HG03280 (cell line): ENCODE measurements around the gene TOLLIP.

Experiments used
- ATAC-seq: cut with Tn5 transposase; IDR thresholded peaks from one replicate; pipeline ENCODE4 v1.9.1; 2021; ENCODE audit warnings: mild to moderate bottlenecking, moderate library complexity; ENCODE audit not compliant: unreplicated experiment

TOLLIP gene

DNA sequence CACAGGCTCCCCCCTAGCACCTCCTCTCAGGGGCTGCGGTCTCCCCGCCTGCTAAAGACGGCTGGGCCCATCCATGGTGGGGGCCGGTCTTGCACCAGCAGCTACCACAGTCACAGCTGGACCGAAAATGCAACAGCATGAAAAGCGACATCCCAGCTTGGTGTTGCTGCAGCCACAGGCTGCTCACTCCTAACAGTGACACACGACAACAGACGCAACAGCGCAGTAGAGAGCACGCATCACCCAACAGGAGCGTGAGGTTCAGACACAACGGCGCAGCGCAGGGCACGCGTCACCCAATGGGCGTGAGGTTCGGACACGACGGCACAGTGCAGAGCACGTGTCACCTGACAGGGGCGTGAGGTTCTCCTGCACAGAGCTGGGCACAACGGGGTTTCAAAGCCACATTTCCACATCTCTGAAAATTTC lies 24.1 kb downstream of the TOLLIP start:
- no peak for ATAC-seq

- no peak for ATAC-seq
Measured at GRCh38 chr11:1283906-1284305, 25.5 kb downstream of the TOLLIP start.

DNA sequence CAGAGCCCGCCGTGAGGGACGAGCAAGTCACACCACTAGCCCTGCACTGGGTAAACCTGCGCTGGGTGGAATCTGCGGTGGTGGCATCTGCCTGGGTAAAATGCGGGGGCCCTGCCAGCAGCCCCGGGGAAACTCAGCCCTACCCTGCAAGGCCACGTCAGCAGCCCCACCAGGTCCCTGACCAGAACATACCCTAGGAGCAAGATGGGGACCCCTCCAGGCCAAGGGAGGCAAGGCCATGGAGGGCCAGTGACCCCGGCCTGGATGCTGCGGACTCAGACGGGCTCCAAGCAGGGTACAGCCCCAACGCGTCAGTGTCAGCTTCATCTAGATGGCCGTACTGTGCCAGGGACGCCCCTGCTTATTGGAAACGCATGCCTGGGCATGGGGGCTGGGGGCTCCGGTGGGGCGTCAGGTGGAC lies 26.3 kb downstream of the TOLLIP start:
- ATAC-seq: no peak

- ATAC-seq: no peak
Measured at GRCh38 chr11:1281974-1282365, 27.5 kb downstream of the TOLLIP start.

DNA sequence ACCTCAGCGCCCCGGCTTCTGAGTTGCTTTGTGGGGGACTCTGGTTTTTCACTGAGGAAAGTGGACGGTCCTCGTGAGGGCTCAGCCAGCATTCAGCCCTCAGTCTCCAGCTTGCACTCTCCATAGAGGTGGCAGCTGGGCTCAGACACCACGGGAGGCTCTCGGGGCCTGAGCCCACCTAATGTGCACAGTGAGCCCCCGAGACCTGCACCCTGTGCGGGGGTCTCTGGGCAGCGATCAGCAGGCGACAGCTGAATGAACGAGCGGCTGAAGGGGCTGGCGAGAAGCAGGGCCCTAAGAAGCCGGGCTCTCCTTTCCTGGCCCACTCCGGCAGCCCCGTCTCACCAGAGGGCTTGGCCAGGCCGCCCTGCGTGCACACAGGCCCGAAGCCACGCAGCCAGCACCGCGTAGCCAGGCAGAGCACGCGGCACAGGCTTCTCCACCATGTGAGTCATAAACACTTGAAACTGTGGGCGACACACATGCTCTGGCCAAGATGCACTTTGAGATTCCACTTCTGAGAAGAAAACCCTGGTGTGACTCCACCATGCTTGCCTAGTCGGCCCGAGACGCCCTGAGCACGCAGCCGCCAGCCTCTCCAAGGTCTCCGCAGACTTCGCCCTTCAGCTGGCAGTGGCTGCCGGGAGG lies 28.0 kb downstream of the TOLLIP start:
- ATAC-seq: no peak

DNA sequence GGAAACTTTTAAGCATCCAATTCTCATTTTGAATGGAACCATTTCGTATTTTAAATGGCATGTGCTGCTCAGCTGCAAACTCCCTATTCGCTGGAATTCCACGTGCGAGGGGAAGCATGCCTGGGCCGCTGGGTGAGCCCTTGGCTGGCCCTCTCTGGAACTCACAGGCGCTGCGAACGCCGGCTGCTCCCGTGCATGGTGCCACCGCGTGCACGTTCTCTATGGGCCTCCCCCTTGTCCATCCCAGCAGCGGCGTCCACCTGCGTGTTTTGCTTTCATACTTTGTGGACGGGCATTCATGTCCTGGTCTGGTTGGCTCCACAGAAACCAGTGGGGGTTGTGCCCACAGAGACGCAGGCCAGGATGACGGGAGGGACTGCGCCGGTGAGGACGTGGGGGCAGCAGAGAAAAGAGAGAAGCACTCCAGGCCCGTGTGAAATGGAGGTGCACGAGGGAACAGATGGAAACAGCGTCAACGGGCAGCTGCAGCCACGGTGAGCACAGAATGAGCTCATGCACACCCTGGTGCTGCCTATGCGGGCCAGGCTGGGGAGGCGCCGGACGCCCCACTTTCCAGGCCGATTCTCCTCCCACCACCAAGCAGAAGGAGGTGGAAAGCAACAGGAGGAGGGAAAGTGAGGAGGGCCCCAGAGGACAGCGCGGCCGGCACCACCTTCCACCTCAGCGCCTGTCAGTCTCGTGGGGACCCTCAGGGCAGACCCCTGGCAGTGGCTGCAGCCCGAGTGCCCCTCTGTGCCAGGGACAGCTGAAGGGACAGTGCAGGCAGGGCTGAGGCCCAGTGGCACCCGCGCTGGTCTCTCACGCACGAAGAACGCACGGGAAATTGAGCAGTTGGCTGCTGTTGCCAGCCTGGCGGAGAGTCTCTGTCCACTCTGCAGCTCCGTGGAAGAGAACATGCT lies 29.1 kb downstream of the TOLLIP start:
- ATAC-seq: no peak

DNA sequence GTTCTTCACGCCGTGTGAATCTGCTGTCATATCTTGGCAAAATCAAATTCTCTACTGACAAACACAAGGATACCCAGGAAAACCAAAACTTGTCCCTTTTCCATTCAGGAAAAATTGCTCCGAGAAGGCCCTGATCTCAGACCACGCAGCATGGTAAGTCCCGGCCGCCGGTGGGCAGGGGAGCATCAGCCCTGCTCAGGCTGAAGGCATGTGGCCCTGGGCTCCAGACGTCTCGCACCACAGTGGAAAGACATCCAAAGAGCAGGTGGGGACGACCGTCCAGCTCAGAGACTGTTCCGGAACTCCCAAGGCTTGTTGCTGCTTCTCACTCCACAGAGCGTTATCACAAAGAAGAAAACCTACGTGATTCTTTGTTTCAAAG lies 29.8 kb downstream of the TOLLIP start:
- no peak for ATAC-seq

GRCh38 chr11:1278766-1279673 lies 30.4 kb downstream of the TOLLIP start:
- ATAC-seq: no peak

DNA sequence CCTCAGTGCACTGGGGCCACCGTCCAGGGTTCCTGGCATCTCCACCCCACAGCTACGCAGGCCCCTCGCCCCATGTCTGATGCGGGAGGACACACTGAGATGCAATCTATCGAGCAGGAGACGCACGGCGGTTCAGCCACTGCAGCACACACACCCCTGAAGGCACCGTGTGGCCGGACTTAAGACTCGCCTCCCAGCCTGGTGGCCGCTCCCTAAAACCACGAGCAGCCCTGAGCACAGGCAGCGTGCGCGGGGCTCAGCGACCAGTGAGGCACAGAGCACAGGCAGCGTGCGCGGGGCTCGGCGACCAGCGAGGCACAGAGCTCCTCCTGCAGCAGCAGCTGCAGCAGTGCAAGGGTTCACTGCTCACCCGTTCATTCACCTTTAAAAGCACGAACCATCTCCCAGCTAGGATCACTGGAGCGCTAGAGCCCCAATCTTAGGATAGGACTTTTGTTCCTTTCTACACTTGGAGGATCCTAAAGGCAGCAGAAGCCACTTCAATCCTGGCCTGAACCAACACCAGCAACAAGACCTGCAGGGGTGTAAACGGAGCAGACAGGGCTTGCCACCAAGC lies 31.4 kb downstream of the TOLLIP start:
- ATAC-seq: no peak

- ATAC-seq: no peak
Measured at GRCh38 chr11:1276866-1277615, 32.4 kb downstream of the TOLLIP start.

DNA sequence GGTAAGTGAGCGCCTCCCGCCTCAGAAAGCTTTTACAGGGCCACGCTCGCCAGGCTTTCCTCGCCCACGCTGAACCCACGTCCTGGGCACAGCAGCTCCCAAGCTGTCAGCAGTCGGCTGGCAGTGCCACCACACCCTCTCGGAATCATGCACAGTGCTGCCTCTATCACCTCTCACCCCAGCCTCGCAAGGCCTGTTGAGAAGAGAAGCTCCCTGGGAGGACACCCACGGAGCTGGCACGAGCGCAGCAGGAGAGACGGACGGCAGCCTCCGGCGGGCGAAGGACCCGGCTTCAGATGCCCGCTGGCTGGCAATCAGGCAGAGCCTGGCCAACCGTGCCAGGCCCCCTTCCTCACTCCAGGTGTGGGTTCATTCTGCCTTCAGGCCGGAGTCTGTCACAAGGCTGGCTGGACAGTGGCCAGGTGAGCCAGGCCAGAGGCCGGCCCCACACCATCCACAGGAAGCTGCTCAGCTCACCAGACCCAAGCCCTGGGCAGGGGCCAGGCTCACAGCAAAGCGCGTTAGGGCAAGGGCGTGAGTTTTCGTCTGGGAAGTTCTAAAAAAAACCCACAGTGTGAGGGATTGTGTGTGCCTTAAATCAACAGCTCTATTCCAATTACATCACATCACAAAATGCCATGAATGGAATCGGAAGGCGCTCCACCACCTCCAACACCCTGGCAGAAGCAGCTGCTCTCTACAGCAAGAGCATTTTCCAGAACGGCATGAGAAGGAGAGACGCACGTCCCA lies 33.2 kb downstream of the TOLLIP start:
- no peak for ATAC-seq

DNA sequence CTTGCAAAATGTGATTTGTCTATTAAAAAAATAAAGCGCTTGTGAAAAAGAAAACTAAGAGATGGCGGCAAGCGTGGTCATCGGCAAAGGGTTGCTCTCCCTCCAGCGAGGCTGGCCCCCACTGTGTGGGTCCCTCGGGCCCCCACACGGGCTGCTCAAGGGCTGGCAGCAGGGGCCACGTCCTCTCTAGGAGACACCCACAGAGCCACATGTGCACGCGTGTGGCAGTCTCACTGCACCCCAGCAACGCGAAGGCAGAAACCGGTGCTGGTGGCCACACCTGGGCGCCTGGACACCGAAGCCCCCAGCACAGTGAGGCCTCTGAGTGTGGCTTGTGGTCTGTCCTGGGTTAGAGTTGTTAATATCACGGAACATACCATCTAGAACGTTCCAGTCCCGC lies 34.4 kb downstream of the TOLLIP start:
- ATAC-seq: no peak

DNA sequence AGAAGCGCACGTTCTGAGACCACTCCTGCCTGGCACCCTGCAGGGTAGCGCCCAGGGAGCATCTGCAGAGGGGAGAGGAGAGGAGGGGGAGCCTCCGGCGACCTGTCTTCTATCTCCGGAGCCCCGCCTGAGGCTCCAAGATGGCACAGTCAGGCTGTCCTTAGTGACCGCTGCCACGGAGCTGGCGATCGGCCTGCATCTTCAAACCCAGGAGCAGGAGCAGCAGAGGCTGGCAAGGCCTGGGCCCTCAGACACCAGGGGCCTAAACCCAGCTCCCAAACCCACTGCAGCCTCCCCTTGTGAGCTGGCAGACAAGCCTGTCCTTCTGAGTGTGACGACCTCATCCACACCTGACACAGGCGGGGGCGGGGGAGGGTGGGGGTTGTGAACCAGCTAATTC lies 34.9 kb downstream of the TOLLIP start:
- no peak for ATAC-seq

DNA sequence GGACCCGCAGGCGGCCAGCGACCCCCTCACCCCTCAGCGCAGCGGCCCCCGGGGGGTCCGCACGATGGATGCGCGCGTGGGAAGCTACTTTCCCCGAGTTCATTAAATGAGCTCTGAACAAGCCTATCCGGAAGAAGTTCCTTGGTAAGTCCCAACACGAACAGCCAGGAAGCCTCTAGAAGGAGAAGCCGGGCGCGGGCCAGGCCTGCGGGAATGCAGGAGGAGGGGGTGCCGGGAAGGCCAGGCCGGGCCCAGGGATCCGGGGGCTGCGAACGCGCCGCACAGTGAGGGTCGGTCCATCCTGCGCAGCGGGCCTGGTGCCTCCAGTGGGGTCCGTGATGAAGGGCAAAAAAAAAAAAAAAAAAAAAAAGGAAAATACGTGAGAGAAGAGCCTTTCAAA lies 36.9 kb downstream of the TOLLIP start:
- ATAC-seq: no peak

DNA sequence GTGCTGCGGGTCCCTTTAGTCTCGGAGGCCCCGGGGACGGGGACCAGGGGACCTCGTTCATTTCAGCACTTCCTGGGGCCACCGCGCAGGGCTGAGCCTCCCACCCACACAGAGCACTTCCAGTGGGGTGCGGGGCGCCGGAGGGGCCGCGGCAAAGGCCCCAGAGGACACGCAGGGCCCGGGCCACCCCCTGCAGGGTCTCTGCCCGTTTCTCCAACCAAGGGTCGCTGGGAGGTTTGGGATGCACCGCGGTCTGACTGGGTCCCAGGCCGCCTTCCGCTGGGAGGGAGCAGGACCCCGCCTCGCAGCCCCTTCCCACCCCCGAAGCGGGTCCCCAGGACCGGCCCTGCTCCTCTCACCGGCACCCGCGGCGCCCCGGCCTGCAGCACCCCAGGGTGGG lies 37.5 kb downstream of the TOLLIP start:
- ATAC-seq: no peak

DNA sequence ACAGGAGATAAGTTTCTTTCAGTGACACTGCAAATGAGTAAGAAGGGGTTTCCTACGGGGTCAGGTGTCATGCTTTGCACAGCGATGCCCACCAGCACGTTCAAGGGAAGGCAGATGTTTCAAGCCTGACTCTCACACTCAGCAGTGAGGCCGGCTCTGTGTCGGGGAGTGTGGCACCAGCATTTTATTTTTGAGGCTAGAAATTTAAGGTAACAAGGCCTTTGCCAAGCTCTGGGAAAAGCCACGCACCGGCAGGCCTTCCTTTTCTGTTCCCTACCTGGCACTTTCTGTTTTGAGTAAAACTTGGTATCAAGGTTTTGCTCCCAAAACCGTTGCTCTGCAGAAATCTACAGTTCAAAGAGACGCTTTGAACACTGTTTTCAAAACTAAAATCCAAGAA lies 38.0 kb downstream of the TOLLIP start:
- ATAC-seq: no peak

GRCh38 chr11:1271002-1271401 lies 38.4 kb downstream of the TOLLIP start:
- ATAC-seq: no peak

DNA sequence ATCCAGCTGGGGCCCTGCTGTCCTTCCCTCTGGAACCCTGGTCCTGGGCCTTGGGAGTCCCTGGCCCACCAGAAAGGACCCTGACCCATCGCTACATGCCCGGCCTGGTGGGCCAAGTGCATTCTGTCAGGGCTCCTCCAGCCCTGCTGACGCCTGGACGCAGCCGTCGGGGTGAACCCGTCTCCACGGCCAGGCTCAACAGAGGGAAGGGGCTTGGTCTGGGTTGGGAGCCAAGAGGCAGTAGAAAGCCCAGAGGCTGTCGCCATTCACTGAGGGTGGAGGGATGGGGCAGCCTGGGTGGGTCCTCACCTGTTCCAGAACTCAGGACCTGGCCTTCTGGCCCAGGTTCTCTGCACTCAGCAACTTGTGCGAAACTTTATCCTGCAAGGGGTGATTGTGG lies 39.0 kb downstream of the TOLLIP start:
- ATAC-seq: no peak

DNA sequence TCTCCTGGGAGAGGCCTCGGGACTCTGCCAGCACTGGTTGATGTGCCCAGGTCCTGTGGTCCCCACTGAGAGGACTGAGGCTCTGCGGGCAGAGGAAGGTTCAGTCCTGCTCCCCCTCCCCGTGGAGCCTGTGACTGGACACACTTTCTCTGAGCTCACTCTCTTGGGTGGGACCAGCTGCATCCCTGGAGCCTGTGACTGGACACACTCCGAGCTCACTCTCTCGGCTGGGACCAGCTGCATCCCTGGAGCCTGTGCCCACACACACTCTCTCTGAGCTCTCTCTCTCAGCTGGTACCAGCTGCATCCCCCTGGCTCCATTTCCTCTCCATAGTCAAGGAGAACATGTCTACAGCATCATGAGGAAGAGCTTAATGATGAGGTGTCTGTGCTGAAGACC lies 39.5 kb downstream of the TOLLIP start:
- no peak for ATAC-seq
